ENCODE results near the gene NPIPB13.
"Not testable (repeated sequence)": the region's sequence is repeated elsewhere in the genome, so short reads cannot be mapped to it uniquely, and the experiment has no call there.

Gene NPIPB13

GRCh38 chr16:30248379-30248778 lies at the start of gene NPIPB13:
Gene NPIPB13 (minus strand): TSS chr16:30248479. CDS start chr16:30245573, 2,906 bp downstream.
- DNase-seq (ENCODE audit: low spot score), result not testable (repeated sequence)

- not testable (repeated sequence) for DNase-seq (ENCODE audit: low spot score)
Measured at GRCh38 chr16:30282357-30282756, 34.1 kb upstream of the NPIPB13 start.

GRCh38 chr16:30278523-30278922 lies 30.2 kb upstream of the NPIPB13 start:
- not testable (repeated sequence) for DNase-seq (ENCODE audit: low spot score)

- DNase-seq (ENCODE audit: low spot score), result not testable (repeated sequence)
Measured at GRCh38 chr16:30217082-30217481, 31.2 kb downstream of the NPIPB13 start.

- not testable (repeated sequence) for DNase-seq (ENCODE audit: low spot score)
Measured at GRCh38 chr16:30211414-30211813, 36.9 kb downstream of the NPIPB13 start.

- DNase-seq (ENCODE audit: low spot score), result not testable (repeated sequence)
Measured at GRCh38 chr16:30209032-30209431, 39.2 kb downstream of the NPIPB13 start.

GRCh38 chr16:30207063-30207704 lies 41.1 kb downstream of the NPIPB13 start:
- DNase-seq (ENCODE audit: low spot score), result not testable (repeated sequence)

- not testable (repeated sequence) for DNase-seq (ENCODE audit: low spot score)
Measured at GRCh38 chr16:30206252-30206651, 42.0 kb downstream of the NPIPB13 start.

- DNase-seq (ENCODE audit: low spot score), result not testable (repeated sequence)
Measured at GRCh38 chr16:30205541-30206236, 42.6 kb downstream of the NPIPB13 start.

- DNase-seq (ENCODE audit: low spot score), result not testable (repeated sequence)
Measured at GRCh38 chr16:30199608-30200343, 48.5 kb downstream of the NPIPB13 start.

- DNase-seq (ENCODE audit: low spot score), result not testable (repeated sequence)
Measured at GRCh38 chr16:30199049-30199448, 49.2 kb downstream of the NPIPB13 start, which contains the start of gene SULT1A3. Gene SULT1A3 (plus strand): TSS chr16:30199255. CDS start chr16:30200729, 1,474 bp downstream.
